HG03460 (cell line): ENCODE measurements around the gene ZEB2.

Experiments
- ATAC-seq: cut with Tn5 transposase; IDR thresholded peaks from one replicate; pipeline ENCODE4 v1.9.1; 2021; ENCODE audit not compliant: unreplicated experiment

ZEB2 gene

DNA sequence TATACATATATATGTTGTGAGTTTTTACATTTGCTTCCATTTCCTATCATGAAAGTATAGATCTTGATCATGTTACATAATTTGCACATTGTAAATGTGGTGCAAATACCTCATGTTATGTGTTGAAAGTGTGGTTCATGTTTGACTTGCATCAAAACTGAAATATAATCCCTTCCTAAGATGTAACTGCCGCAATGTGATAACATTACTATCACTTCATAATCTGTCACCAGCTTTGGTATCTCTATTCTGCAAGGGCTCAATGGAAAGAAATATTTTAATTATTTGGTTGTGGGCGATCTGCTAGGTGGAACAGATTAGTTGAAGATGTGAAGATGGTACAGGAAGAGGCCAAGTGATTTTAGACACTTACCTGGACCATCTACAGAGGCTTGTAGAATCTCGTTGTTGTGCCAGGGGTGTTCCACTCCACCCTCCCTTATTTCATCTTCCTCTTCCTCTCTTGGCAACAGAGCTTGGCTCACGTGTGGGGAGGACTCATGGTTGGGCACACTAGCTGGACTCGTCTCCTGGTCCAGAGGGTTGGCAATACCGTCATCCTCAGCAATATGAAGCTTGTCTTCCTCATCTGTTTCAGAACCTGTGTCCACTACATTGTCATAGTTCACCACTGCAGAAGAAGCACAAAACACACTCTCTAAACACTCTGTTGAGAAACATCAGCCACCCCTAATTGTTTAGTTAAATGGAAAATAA, 90.4 kb downstream of the ZEB2 start:
- no peak for ATAC-seq

DNA sequence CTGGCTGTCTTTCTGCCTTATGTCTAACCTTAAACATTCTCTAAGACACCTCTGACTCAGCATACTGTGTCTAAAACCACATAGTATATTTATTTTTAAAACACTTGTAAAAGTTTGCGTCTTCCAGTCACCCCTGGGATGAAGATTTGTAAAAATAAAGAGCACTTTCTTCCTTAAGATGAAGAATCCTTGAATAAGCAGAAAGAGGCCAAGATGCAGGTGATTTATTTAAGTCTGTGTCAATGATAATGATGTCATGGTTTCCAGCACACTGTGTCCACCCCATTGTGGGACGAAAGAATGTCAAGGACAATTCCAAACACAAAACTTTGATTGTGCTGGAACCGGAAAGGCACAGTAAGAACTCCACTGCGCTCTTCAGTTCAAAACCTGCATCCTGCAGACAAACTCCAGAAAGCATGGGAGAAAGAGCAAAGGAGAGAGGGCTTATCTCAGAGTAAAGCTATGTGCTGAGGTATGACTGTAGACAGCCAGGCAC, 92.9 kb downstream of the ZEB2 start:
- no peak for ATAC-seq

- no peak for ATAC-seq
Measured at GRCh38 chr2:144426355-144426754, 93.6 kb downstream of the ZEB2 start.

DNA sequence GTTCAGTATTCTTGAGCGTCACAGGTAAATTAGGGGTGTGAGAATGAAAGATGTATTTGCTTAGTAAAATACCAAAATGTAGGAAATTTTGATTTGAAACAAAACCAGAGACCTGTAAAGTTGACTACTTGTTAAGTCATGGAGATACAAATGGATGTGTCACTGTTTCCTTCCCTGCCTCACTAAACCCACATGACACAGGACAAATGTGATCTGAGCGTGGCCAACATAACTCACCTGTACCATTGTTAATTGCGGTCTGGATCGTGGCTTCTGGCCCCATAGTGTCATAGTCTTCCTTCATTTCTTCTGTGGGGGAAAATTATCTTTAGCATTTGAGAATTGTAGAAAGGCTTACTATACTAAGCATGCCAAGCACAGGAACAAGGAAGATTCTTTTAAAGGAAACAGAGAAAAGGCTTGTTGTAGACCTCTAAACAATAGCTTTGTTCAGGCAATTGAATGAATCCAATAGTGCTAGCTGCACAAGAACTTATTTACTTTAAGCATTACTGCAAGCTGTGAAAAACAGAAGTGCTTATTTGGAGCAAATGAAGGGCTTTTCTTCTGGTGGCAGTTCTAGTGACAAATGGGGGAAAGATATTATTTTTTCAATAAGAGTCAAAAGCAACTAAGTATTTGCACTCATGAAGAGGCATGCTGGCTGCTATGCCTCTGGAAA, 95.2 kb downstream of the ZEB2 start:
- no peak for ATAC-seq

DNA sequence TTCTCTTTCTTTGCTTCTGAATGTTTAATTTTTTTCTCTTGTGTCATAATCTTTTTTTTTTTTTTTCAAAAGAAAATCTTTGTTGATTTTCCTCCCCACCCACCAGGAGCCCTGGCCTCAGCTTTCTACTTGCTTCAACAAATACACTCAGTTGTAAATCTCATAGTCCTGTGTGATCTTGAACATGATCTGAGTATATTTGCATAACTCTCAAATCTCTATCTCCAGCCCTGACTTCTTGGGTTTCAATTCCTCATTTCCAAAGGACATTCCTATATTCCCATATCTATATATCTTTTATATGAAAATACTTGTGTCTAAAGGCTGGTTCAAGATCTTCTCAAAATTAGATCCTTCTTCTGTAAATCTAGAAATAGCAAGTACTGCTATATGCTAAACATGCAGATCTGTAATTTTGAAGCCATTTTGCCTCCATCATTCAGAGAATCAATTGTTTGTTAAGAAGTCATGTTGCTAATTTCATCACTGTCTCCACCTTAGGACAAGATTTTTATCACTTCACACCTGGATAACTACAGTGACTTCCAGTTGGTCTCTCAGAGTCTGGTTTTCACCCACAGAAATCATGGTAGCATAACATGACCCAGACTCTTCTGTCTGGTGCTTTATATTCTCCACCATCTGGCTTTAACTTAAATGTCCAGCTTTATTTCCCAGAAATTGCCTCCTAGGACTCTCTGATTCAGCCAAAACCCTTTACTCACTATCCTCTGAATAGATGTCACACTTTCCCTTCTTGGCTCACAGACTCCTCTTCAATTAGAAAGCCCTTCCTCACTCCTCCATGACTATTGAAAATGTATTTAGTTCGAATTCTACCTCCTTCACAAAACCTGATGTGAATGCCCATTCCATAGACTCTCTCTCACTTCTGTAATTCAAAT, 98.1 kb downstream of the ZEB2 start:
- ATAC-seq: no peak

GRCh38 chr2:144419218-144419617, 100.7 kb downstream of the ZEB2 start:
- no peak for ATAC-seq

DNA sequence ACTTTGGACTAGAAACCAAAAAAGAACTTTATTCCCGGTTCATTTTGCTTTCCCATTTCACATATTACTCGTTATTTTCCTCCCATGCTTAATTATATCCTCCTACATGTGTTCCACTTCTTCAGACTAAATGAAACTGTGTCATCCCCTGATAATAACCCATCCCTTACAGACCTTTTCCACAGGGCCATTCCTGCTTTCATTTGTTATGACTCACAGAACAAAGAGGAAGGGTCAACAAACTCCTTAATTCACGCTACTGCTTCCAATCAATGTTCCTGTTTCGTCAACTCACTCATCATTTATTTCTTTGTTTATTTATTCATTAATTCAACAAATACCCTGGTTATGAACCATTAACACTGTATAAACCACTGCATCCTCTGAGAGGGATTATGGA, 104.5 kb downstream of the ZEB2 start:
- ATAC-seq: no peak

DNA sequence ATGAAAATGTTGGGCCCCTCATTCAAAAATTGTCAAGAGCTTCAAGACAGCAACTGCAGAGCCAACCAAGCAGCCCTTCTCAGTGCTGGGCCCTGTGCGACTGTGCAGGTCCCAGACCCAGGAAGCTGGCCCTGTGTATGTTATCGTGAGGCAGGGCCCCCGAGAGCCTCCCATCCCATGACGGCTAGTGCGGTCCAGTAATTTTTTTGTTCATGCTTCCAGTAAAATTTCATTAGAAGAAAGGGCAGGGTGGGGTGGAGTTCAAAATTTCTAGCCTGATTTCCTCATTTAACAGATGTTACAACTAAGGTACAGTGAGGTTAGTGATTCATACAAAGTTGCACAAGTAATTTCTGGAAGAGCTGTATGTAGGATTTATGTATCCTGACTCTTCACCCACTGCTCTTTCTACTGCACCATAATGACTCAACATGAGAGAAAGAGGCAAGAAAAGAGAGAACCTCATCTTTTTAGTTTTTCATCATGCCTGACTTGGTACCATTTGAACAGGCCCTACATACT, 105.5 kb downstream of the ZEB2 start:
- ATAC-seq: no peak

GRCh38 chr2:144412709-144413108, 107.2 kb downstream of the ZEB2 start:
- ATAC-seq: no peak

GRCh38 chr2:144411473-144411872, 108.4 kb downstream of the ZEB2 start:
- ATAC-seq: no peak

DNA sequence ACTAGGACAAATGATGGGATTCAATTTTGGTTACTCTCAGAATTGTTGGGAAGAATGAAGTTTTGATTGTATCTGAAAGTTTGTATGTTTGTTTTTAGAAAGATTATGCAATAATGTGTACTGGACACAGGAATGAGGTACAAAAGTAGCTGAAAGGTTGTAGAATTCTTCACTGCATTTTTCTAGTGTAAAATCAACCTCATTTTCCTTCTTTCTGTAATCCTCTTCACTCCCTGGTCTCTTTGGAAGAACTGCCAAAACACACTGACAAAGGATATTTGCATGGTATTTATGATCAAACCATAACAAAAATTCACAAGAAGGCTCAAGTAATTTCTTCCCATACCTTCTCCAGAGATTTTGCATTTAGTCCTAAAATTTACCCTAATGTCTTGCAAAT, 110.7 kb downstream of the ZEB2 start:
- no peak for ATAC-seq

DNA sequence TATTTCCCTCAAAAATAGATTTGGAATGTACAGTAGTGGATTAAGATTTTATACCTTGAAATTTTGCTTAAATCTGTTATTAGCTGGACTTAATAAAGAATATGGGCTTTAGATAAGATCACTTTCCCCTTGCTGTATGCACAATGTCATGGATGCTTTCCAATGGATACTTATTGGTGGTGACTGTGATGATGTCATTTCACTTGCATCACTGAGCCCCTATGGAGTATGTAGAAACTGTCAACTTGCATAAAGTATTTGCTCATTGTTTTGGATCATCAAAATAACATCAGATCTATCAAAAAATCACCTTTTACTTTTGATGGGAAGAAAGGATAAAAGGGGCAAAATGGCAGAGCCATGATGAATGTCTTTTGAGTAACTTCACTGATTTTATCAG, 112.7 kb downstream of the ZEB2 start:
- no peak for ATAC-seq

GRCh38 chr2:144405982-144406788, 113.7 kb downstream of the ZEB2 start:
- no peak for ATAC-seq

DNA sequence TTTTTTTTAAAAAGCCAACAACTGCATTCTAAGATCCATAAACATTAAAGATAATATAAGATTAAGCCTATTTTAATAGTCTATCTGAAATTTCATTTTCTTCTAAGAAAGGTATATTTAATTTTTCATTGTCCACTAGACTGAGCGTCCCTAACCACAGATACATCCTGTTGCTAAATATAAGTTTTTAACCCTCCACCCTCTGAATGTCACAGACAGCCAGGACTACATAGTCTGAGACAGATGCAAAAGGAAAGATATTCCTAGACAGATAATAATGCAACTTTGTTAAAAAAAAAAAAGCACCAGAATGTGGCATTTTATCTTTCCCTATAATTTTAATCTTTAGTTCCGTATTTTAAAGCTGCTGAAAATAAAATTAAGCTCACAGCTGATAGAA, 114.6 kb downstream of the ZEB2 start:
- no peak for ATAC-seq

DNA sequence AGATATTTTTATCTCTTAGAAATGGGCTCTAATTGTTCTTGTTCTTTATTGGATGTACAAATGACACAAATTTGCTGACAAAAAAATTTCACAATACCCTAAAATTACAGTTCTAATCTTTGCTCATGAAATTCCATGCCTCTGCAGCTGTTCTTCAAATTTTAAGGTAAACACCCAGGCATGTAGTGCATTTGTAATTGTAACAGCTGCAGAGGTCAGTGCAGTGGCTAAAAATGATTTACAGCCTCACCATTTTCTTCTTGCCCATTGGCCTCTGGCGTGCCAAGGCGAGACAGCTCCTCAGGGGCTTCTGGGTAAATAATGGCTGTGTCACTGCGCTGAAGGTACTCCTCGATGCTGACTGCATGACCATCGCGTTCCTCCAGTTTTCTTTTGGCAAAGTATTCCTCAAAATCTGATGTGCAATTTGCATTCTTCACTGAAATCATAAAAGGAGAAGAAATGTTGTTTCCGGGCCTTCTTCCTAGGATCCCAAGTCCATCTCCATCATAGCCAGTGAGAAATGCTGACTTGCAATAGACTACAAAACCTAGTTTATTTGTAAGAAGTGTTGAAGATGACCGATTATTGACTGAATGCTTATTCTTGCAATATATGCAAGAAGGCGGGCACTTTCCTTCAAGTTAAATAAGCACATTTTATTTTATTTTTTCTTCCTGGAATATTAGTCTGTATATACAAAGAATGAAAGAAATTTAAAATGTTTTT, 115.2 kb downstream of the ZEB2 start:
- ATAC-seq: no peak

DNA sequence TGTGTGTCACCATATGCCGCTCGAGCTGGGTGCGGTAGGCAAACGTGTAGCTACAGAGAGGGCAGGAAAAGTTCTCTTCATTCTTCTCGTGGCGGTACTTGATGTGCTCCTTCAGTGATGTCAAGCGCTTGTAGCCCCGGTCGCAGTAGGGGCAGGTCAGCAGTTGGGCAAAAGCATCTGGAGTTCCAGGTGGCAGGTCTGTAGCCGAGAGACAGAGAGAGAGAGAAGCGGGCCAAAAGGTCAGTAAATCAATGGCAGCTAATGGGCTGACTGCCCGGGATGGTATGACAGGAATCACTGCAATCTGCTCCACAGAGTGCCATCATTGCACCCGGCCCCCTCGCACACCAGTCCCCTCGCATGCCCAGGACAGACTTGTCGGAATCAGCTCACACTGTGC, 116.0 kb downstream of the ZEB2 start:
- no peak for ATAC-seq

- ATAC-seq: no peak
Measured at GRCh38 chr2:144402251-144402650, 117.7 kb downstream of the ZEB2 start.

DNA sequence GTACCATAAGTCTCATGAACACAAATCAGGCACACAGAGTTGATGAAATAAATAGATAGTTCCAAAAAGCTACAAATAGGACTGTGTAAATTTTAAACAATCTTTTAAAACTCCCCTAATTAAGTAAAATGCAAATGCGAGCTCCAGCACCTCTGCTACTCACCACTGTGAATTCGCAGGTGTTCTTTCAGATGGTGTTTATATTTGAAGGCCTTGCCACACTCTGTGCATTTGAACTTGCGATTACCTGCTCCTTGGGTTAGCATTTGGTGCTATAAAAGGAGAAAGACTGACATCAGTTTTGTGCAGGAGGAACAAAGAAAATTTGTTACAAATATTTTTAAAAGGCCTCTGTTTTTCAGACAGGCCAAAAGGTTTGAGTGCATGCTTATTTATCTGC, 118.9 kb downstream of the ZEB2 start:
- ATAC-seq: no peak

- no peak for ATAC-seq
Measured at GRCh38 chr2:144396318-144396717, 123.6 kb downstream of the ZEB2 start.
